Brain microvascular endothelial cell (primary cell): ENCODE measurements around the gene ARID5B.

Experiments used
- DNase-seq: peaks from one replicate; pipeline ENCODE4 v3.0.0-alpha.2; 2020
- H3K27ac ChIP-seq: fragments of 250-450 bp; sonication (Bioruptor Pico); 2 replicates; pipeline ENCODE4 v1.5.1; 2020; ENCODE audit warnings: mild to moderate bottlenecking, moderate library complexity
- H3K27me3 ChIP-seq: fragments of 250-450 bp; sonication (Bioruptor Pico); replicated peaks from 2 replicates; pipeline ENCODE4 v1.5.1; 2020; ENCODE audit warnings: mild to moderate bottlenecking
- H3K36me3 ChIP-seq: fragments of 250-450 bp; sonication (Bioruptor Pico); replicated peaks from 2 replicates; pipeline ENCODE4 v1.5.1; 2020; ENCODE audit warnings: mild to moderate bottlenecking
- H3K4me3 ChIP-seq: 2 replicates; pipeline ENCODE4 v1.5.1; 2011; ENCODE audit warnings: low read depth, mild to moderate bottlenecking, control low read depth, low read length, moderate library complexity
- CTCF ChIP-seq: IDR thresholded peaks from 2 replicates; pipeline ENCODE4 v1.5.1; 2011; ENCODE audit warnings: low read depth, mild to moderate bottlenecking, moderate library complexity, low read length, control low read depth, inconsistent platforms; ENCODE audit errors: missing control alignments
- in situ Hi-C: cut with HindIII; loops from 2 replicates; pipeline ENCODE4 v1.10.0; 2017; ENCODE audit warnings: low sequenced_read_pairs, low pct_ligation_motif_present

Gene ARID5B

GRCh38 chr10:62043421-62044021 is 142.0 kb downstream of the ARID5B start:
- Histone ChIP-seq H3K36me3 (no peaks in the 10 kb centered on the region), H3K27ac (no peak overlapping the region), H3K4me3 (no peak overlapping the region), H3K27me3 (no peaks in the 10 kb centered on the region)
- DNase-seq = no peak
- in situ Hi-C loops = no loop called here
- no peak for TF ChIP-seq CTCF

DNA sequence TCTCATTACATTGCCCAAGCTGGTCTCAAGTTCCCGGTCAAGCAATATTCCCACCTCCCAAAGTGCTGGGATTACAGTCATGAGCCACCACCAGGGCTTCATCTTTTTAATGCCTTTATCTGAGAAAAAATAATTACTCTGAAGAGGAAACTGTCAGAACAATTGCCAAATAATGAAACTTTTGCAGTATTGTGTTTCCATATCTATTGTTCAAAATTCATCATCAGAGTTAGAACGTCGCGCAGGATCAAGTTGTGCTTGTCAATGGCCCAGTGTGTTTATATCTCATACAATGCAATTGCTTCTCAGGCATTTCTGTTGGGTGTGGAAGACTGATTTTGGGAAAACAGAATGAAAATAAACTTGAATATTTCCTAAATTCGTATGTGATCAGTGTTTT is 143.1 kb downstream of the ARID5B start:
- Histone ChIP-seq H3K27ac (no peak overlapping the region), H3K4me3 (no peak overlapping the region), H3K27me3 (no peaks in the 10 kb centered on the region), H3K36me3 (no peaks in the 10 kb centered on the region)
- in situ Hi-C loops = no loop called here
- no peak for TF ChIP-seq CTCF
- no peak for DNase-seq

GRCh38 chr10:62045765-62046521 is 144.4 kb downstream of the ARID5B start:
- Histone ChIP-seq H3K27ac (peak overlapping the region; percentile 92), H3K27me3 (no peaks in the 10 kb centered on the region), H3K4me3 (peak overlapping the region; percentile 3), H3K36me3 (no peaks in the 10 kb centered on the region)
- in situ Hi-C loops = no loop called here
- no peak for TF ChIP-seq CTCF
- peak; percentile 93 for DNase-seq

- in situ Hi-C loops = no loop called here
- Histone ChIP-seq H3K36me3 (peaks cover 3% of the 10 kb centered on the region), H3K4me3 (no peak overlapping the region), H3K27me3 (no peaks in the 10 kb centered on the region), H3K27ac (peak overlapping the region; percentile 92)
- peak; percentile 63 for DNase-seq
- TF ChIP-seq CTCF = no peak
Observed at GRCh38 chr10:62046522-62047227, 145.2 kb downstream of the ARID5B start.

- peak overlapping the region; percentile 92 for H3K27ac ChIP-seq
- H3K27me3 ChIP-seq = no peaks in the 10 kb centered on the region
- H3K36me3 ChIP-seq = peaks cover 7% of the 10 kb centered on the region
- no peak for TF ChIP-seq CTCF
- H3K4me3 ChIP-seq = no peak overlapping the region
- peak; percentile 73 for DNase-seq
- in situ Hi-C loops = no loop called here
Observed at GRCh38 chr10:62047228-62047892, 145.9 kb downstream of the ARID5B start.
